ENCODE results near the gene CHRNA7.
"Not testable (repeated sequence)": the region's sequence is repeated elsewhere in the genome, so short reads cannot be mapped to it uniquely, and the experiment has no call there.

Gene CHRNA7

GRCh38 chr15:32122013-32122412 is 91.7 kb downstream of the CHRNA7 start:
- no peak for DNase-seq

- DNase-seq = no peak
Measured at GRCh38 chr15:32123473-32123872, 93.2 kb downstream of the CHRNA7 start.

GRCh38 chr15:32124726-32125125 is 94.4 kb downstream of the CHRNA7 start:
- no peak for DNase-seq

GRCh38 chr15:32125595-32125994 is 95.3 kb downstream of the CHRNA7 start:
- no peak for DNase-seq

- no peak for DNase-seq
Measured at GRCh38 chr15:32129815-32130214, 99.5 kb downstream of the CHRNA7 start.

- DNase-seq = no peak
Measured at GRCh38 chr15:32130823-32131222, 100.5 kb downstream of the CHRNA7 start.

- DNase-seq = no peak
Measured at GRCh38 chr15:32131803-32132202, 101.5 kb downstream of the CHRNA7 start.

GRCh38 chr15:32132859-32133258 is 102.5 kb downstream of the CHRNA7 start:
- DNase-seq = no peak

GRCh38 chr15:32134842-32135241 is 104.5 kb downstream of the CHRNA7 start:
- no peak for DNase-seq

- DNase-seq = no peak
Measured at GRCh38 chr15:32135335-32135734, 105.0 kb downstream of the CHRNA7 start.

GRCh38 chr15:32145512-32145911 is 115.2 kb downstream of the CHRNA7 start:
- DNase-seq = not testable (repeated sequence)

- no peak for DNase-seq
Measured at GRCh38 chr15:32148833-32149555, 118.7 kb downstream of the CHRNA7 start.

- no peak for DNase-seq
Measured at GRCh38 chr15:32152574-32152973, 122.3 kb downstream of the CHRNA7 start.

GRCh38 chr15:32153868-32154623 is 123.7 kb downstream of the CHRNA7 start:
- not testable (repeated sequence) for DNase-seq

- DNase-seq = not testable (repeated sequence)
Measured at GRCh38 chr15:32162143-32162542, 131.8 kb downstream of the CHRNA7 start.

- not testable (repeated sequence) for DNase-seq
Measured at GRCh38 chr15:32164065-32164464, 133.8 kb downstream of the CHRNA7 start.

GRCh38 chr15:32164747-32165146 is 134.4 kb downstream of the CHRNA7 start:
- not testable (repeated sequence) for DNase-seq

GRCh38 chr15:32165775-32166174 is 135.5 kb downstream of the CHRNA7 start:
- not testable (repeated sequence) for DNase-seq

GRCh38 chr15:32166270-32166669 is 136.0 kb downstream of the CHRNA7 start:
- DNase-seq = not testable (repeated sequence)

- not testable (repeated sequence) for DNase-seq
Measured at GRCh38 chr15:32167913-32168312, 137.6 kb downstream of the CHRNA7 start.

GRCh38 chr15:32180579-32180978 is 150.3 kb downstream of the CHRNA7 start:
- DNase-seq = not testable (repeated sequence)

GRCh38 chr15:32193780-32194179 is 163.5 kb downstream of the CHRNA7 start:
- not testable (repeated sequence) for DNase-seq

- DNase-seq = not testable (repeated sequence)
Measured at GRCh38 chr15:32196206-32196605, 165.9 kb downstream of the CHRNA7 start.

- DNase-seq = not testable (repeated sequence)
Measured at GRCh38 chr15:32198938-32199337, 168.6 kb downstream of the CHRNA7 start.

Measured in NCI-H2029 treated with DMSO at 0.1 percent for 48 hours (cell line).